ENCODE data around the gene CDH4.

GRCh38 chr20:61259741-61260140, 7.7 kb downstream of the CDH4 start:
- TF ChIP-seq CTCF (IDR thresholded peaks at IDR 0.05) = no peak
- no peak for TF ChIP-seq POLR2AphosphoS5 (IDR thresholded peaks at IDR 0.05; ENCODE audit: low read depth, low read length)
